ENCODE measurements around the gene PTPRF.

The PTPRF gene

DNA sequence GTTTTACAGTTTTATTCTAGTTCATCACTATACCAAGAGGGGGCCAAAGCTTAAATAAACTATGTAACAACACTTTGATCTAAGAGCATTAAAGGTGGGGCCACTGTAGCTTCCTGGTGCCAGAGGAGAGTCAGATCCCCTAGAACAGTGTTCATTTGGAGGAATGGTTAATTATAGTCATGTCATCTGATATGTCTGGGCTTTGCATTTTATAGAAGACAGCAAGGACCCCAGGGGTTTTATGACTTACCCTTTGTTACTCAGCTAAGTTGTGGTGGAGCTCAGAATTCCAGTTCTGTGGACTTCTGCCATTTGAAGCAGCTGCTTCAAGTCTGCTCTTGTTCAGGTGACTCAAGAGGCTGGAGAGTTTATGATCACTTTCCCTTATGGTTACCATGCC is 135.9 kb downstream of the PTPRF start:
- Histone ChIP-seq H3K9ac (ENCODE audit: low read length) (peak overlapping the region; percentile 30), H2BK12ac (ENCODE audit: low read length in 2 of 2) (no peak overlapping the region), H3K79me1 (replicated peaks; ENCODE audit: low read length, poor library complexity, severe bottlenecking) (peaks cover 36% of the 10 kb centered on the region), H2BK15ac (ENCODE audit: low read depth, poor library complexity, severe bottlenecking) (no peak overlapping the region), H3K9me3 (ENCODE audit: control insufficient read depth, low read length) (no peaks in the 10 kb centered on the region), H2AK5ac (ENCODE audit: low read length, severe bottlenecking) (no peak overlapping the region), H2AFZ (ENCODE audit: low read depth, low read length) (no peak overlapping the region), H3K23ac (ENCODE audit: low read length in 2 of 2) (no peak overlapping the region), H3K27ac (ENCODE audit: low read length, poor library complexity, severe bottlenecking) (peak overlapping the region; percentile 13), H4K91ac (ENCODE audit: low read length) (no peak overlapping the region), H3K14ac (ENCODE audit: low read length in 2 of 2) (no peak overlapping the region), H3K36me3 (ENCODE audit: control insufficient read depth in 1 of 2, insufficient read depth in 2 of 2, low read depth in 1 of 2, low read length in 2 of 2) (peaks cover 80 to 96% of the 10 kb centered on the region in 2 experiments), H3K4me2 (ENCODE audit: low read length, poor library complexity, severe bottlenecking) (no peak overlapping the region), H4K8ac (ENCODE audit: low read length) (no peak overlapping the region), H3K4me3 (ENCODE audit: insufficient read depth in 1 of 2, low read depth in 1 of 2, low read length in 2 of 2) (no peak overlapping the region), H2BK5ac (ENCODE audit: low read depth, low read length, poor library complexity, severe bottlenecking) (no peak overlapping the region), H3K4ac (ENCODE audit: low read depth in 1 of 2, low read length in 2 of 2) (no peak overlapping the region), H3K4me1 (ENCODE audit: control insufficient read depth, insufficient read depth, low read depth, low read length) (peaks cover 15% of the 10 kb centered on the region), H2BK120ac (ENCODE audit: low read depth, low read length) (no peak overlapping the region), H3K27me3 (ENCODE audit: control insufficient read depth in 1 of 2, insufficient read depth in 1 of 2, low read length in 2 of 2) (no peaks in the 10 kb centered on the region), H3K18ac (ENCODE audit: low read depth in 1 of 2, low read length in 2 of 2) (no peak overlapping the region)
- DNase-seq: no peak

DNA sequence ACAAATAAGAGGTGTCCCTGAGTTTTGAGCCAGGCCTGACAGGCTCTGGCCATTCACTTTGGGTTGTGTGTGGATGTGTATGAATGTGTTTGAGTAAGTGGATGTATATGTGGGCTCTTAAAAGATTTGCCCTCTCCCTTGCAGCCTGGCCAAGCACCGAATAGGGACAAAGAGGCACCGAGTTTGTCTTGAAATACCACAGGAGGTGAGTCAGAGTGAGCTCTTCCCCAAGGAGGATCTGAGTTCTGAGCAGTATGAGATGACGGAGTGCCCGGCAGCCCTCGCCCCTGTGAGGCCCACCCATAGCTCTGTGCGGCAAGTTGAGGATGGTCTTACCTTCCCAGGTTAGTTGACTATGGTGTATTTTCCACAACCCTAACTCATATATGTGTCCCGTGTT is 138.3 kb downstream of the PTPRF start:
- Histone ChIP-seq H3K27ac (ENCODE audit: low read length, poor library complexity, severe bottlenecking) (peak overlapping the region; percentile 57), H3K14ac (ENCODE audit: low read length in 2 of 2) (no peak overlapping the region), H3K79me1 (replicated peaks; ENCODE audit: low read length, poor library complexity, severe bottlenecking) (peaks cover 33% of the 10 kb centered on the region), H3K18ac (ENCODE audit: low read depth in 1 of 2, low read length in 2 of 2) (no peak overlapping the region), H3K36me3 (ENCODE audit: control insufficient read depth in 1 of 2, insufficient read depth in 2 of 2, low read depth in 1 of 2, low read length in 2 of 2) (peaks cover 75 to 89% of the 10 kb centered on the region in 2 experiments), H4K91ac (ENCODE audit: low read length) (no peak overlapping the region), H3K9me3 (ENCODE audit: control insufficient read depth, low read length) (no peaks in the 10 kb centered on the region), H2AFZ (ENCODE audit: low read depth, low read length) (no peak overlapping the region), H3K4ac (ENCODE audit: low read depth in 1 of 2, low read length in 2 of 2) (no peak overlapping the region), H2BK12ac (ENCODE audit: low read length in 2 of 2) (no peak overlapping the region), H2BK15ac (ENCODE audit: low read depth, poor library complexity, severe bottlenecking) (no peak overlapping the region), H3K4me1 (ENCODE audit: control insufficient read depth, insufficient read depth, low read depth, low read length) (peaks cover 17% of the 10 kb centered on the region), H3K4me2 (ENCODE audit: low read length, poor library complexity, severe bottlenecking) (no peak overlapping the region), H3K23ac (ENCODE audit: low read length in 2 of 2) (no peak overlapping the region), H2BK120ac (ENCODE audit: low read depth, low read length) (no peak overlapping the region), H3K27me3 (ENCODE audit: control insufficient read depth in 1 of 2, insufficient read depth in 1 of 2, low read length in 2 of 2) (no peaks in the 10 kb centered on the region), H4K8ac (ENCODE audit: low read length) (no peak overlapping the region), H2AK5ac (ENCODE audit: low read length, severe bottlenecking) (no peak overlapping the region), H2BK5ac (ENCODE audit: low read depth, low read length, poor library complexity, severe bottlenecking) (no peak overlapping the region), H3K4me3 (ENCODE audit: insufficient read depth in 1 of 2, low read depth in 1 of 2, low read length in 2 of 2) (no peak overlapping the region), H3K9ac (ENCODE audit: low read length) (peak overlapping the region; percentile 21)
- peak; percentile 44 for DNase-seq
- 40% methylated on average over 7 of the region's 7 CpGs for WGBS

DNA sequence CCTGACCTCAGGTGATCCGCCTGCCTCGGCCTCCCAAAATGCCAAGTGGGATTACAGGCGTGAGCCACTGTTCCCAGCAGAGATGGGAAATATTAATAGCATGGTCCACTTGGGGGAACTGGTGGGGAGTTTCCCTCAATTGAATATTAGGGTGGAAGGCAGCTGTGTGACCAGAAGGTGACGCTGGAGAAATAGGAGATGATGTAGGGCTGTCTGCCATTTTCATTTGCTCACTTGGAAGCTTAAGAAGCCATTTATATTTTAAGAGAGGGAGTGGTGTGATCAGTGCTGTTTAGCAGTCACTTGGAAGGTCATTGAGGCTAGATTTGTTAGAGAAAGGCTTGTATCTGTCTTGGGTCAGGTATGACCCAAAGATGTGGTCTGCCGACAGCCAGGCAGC is 139.2 kb downstream of the PTPRF start:
- Histone ChIP-seq H2BK12ac (ENCODE audit: low read length in 2 of 2) (no peak overlapping the region), H3K36me3 (ENCODE audit: control insufficient read depth in 1 of 2, insufficient read depth in 2 of 2, low read depth in 1 of 2, low read length in 2 of 2) (peaks cover 76 to 88% of the 10 kb centered on the region in 2 experiments), H2AK5ac (ENCODE audit: low read length, severe bottlenecking) (no peak overlapping the region), H3K4ac (ENCODE audit: low read depth in 1 of 2, low read length in 2 of 2) (no peak overlapping the region), H3K27me3 (ENCODE audit: control insufficient read depth in 1 of 2, insufficient read depth in 1 of 2, low read length in 2 of 2) (no peaks in the 10 kb centered on the region), H2BK120ac (ENCODE audit: low read depth, low read length) (no peak overlapping the region), H3K23ac (ENCODE audit: low read length in 2 of 2) (no peak overlapping the region), H2AFZ (ENCODE audit: low read depth, low read length) (no peak overlapping the region), H4K91ac (ENCODE audit: low read length) (no peak overlapping the region), H3K14ac (ENCODE audit: low read length in 2 of 2) (no peak overlapping the region), H3K4me2 (ENCODE audit: low read length, poor library complexity, severe bottlenecking) (no peak overlapping the region), H2BK5ac (ENCODE audit: low read depth, low read length, poor library complexity, severe bottlenecking) (no peak overlapping the region), H3K9me3 (ENCODE audit: control insufficient read depth, low read length) (no peaks in the 10 kb centered on the region), H2BK15ac (ENCODE audit: low read depth, poor library complexity, severe bottlenecking) (no peak overlapping the region), H3K4me3 (ENCODE audit: insufficient read depth in 1 of 2, low read depth in 1 of 2, low read length in 2 of 2) (no peak overlapping the region), H3K4me1 (ENCODE audit: control insufficient read depth, insufficient read depth, low read depth, low read length) (peaks cover 17% of the 10 kb centered on the region), H4K8ac (ENCODE audit: low read length) (no peak overlapping the region), H3K79me1 (replicated peaks; ENCODE audit: low read length, poor library complexity, severe bottlenecking) (peaks cover 37% of the 10 kb centered on the region), H3K27ac (ENCODE audit: low read length, poor library complexity, severe bottlenecking) (no peak overlapping the region), H3K9ac (ENCODE audit: low read length) (no peak overlapping the region), H3K18ac (ENCODE audit: low read depth in 1 of 2, low read length in 2 of 2) (no peak overlapping the region)
- DNase-seq: no peak
- WGBS: 96% methylated on average over 4 of the region's 5 CpGs

DNA sequence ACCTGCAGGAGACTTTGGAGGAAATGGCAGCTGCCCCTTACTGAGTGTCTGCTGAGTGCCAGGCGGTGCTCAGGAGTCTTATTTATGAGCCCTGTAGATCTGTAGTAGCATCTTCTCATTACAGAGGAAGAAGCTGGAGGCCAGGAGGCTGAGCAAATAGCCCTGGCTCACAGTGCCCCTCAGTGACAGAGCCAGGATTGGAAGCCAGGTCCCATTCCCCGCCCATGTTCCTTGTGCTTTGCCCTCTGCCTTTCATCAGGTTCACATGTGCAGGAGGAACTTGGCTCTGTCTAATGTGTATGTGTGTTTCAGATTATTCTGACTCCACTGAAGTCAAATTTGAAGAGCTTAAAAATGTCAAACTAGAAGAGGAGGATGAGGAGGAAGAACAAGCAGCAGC is 140.5 kb downstream of the PTPRF start:
- no peak overlapping the region for H2BK12ac ChIP-seq (ENCODE audit: low read length in 2 of 2)
- 100% methylated on average over 2 of the region's 2 CpGs for WGBS

More for the DNA sequence above, 140.5 kb downstream of the PTPRF start:
- Histone ChIP-seq H3K9me3 (ENCODE audit: control insufficient read depth, low read length) (no peaks in the 10 kb centered on the region), H3K23ac (ENCODE audit: low read length in 2 of 2) (no peak overlapping the region), H3K27me3 (ENCODE audit: control insufficient read depth in 1 of 2, insufficient read depth in 1 of 2, low read length in 2 of 2) (no peaks in the 10 kb centered on the region), H2BK120ac (ENCODE audit: low read depth, low read length) (no peak overlapping the region), H3K27ac (ENCODE audit: low read length, poor library complexity, severe bottlenecking) (peak overlapping the region; percentile 49), H2BK5ac (ENCODE audit: low read depth, low read length, poor library complexity, severe bottlenecking) (no peak overlapping the region), H3K4me3 (ENCODE audit: insufficient read depth in 1 of 2, low read depth in 1 of 2, low read length in 2 of 2) (peak overlapping the region in 1 of 2 experiments; percentile 50), H4K8ac (ENCODE audit: low read length) (no peak overlapping the region), H4K91ac (ENCODE audit: low read length) (no peak overlapping the region), H3K36me3 (ENCODE audit: control insufficient read depth in 1 of 2, insufficient read depth in 2 of 2, low read depth in 1 of 2, low read length in 2 of 2) (peaks cover 84 to 85% of the 10 kb centered on the region in 2 experiments), H3K14ac (ENCODE audit: low read length in 2 of 2) (no peak overlapping the region), H3K18ac (ENCODE audit: low read depth in 1 of 2, low read length in 2 of 2) (no peak overlapping the region), H3K4me2 (ENCODE audit: low read length, poor library complexity, severe bottlenecking) (no peak overlapping the region), H2AK5ac (ENCODE audit: low read length, severe bottlenecking) (no peak overlapping the region), H2AFZ (ENCODE audit: low read depth, low read length) (no peak overlapping the region), H3K4me1 (ENCODE audit: control insufficient read depth, insufficient read depth, low read depth, low read length) (peaks cover 17% of the 10 kb centered on the region), H2BK15ac (ENCODE audit: low read depth, poor library complexity, severe bottlenecking) (no peak overlapping the region), H3K4ac (ENCODE audit: low read depth in 1 of 2, low read length in 2 of 2) (no peak overlapping the region), H3K9ac (ENCODE audit: low read length) (peak overlapping the region; percentile 62), H3K79me1 (replicated peaks; ENCODE audit: low read length, poor library complexity, severe bottlenecking) (peaks cover 38% of the 10 kb centered on the region)
- DNase-seq: no peak
